ENCODE data around the gene ALMS1. TPM values are rescaled to one million over a fixed set of nuclear protein-coding genes. Genes with fewer than 3 reads are reported as not detected.

Gene ALMS1
- total RNA-seq, 2 donors from 2014 or later = 34.2 to 44.5 TPM

DNA sequence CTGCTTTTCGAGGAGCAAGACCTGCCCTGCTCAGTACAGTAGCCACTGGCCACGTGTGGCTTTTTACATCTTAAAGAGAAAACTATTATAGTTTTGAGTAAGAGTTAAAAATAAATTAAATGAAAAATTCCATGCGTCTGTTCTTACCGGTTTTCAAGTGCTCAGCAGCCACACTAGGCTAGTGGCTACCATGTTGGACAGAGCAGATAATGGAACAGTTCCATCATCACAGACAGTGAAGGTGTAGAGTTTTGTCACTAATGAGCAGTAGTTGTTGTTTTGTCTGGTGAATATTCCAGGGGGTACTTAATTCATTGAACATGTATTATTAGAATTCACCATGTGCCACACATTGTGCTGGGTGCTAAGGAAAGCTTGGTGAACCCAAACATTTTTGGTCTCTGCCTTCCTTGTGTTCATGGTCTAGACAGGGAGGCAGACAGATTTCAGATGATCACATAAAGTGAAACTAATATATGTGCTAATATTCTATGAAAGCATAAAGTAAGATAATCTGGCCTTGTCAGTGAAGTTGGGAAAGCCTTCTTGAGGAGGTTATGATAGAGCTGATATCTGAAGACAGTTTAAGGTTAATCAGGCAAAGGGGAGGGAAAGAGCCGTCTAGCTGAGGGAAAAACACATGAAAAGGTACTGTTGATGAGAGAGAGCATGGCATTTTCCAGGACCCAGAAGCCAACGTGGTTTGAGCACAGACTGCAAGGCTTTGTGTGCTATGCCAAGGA, 1.4 kb downstream of the ALMS1 start:
- intact Hi-C loops (cut with DNase I) = no loop called here
- Histone ChIP-seq H3K27ac (peak overlapping the region in 2 of 4 donors; percentile 88 to 95), H3K4me3 (peak overlapping the region in 1 of 2 donors; percentile 73), H3K36me3 (replicated peaks in 1 of 2; ENCODE audit: insufficient read depth in 1 of 2, low read depth in 2 of 2) (no peaks in the 10 kb centered on the region), H3K4me1 (peaks cover 21% of the 10 kb centered on the region), H3K9me3 (no peaks in the 10 kb centered on the region), H3K27me3 (no peaks in the 10 kb centered on the region)
- 14 to 20% methylated on average over 6 of the region's 6 CpGs for WGBS, 2 donors
- ATAC-seq (no peak), DNase-seq (no peak)
- TF ChIP-seq, protein P1, sequence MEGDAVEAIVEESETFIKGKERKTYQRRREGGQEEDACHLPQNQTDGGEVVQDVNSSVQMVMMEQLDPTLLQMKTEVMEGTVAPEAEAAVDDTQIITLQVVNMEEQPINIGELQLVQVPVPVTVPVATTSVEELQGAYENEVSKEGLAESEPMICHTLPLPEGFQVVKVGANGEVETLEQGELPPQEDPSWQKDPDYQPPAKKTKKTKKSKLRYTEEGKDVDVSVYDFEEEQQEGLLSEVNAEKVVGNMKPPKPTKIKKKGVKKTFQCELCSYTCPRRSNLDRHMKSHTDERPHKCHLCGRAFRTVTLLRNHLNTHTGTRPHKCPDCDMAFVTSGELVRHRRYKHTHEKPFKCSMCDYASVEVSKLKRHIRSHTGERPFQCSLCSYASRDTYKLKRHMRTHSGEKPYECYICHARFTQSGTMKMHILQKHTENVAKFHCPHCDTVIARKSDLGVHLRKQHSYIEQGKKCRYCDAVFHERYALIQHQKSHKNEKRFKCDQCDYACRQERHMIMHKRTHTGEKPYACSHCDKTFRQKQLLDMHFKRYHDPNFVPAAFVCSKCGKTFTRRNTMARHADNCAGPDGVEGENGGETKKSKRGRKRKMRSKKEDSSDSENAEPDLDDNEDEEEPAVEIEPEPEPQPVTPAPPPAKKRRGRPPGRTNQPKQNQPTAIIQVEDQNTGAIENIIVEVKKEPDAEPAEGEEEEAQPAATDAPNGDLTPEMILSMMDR (IDR thresholded peaks at IDR 0.05) = no peak
- TF ChIP-seq POLR2A (IDR thresholded peaks at IDR 0.05) = no peak

DNA sequence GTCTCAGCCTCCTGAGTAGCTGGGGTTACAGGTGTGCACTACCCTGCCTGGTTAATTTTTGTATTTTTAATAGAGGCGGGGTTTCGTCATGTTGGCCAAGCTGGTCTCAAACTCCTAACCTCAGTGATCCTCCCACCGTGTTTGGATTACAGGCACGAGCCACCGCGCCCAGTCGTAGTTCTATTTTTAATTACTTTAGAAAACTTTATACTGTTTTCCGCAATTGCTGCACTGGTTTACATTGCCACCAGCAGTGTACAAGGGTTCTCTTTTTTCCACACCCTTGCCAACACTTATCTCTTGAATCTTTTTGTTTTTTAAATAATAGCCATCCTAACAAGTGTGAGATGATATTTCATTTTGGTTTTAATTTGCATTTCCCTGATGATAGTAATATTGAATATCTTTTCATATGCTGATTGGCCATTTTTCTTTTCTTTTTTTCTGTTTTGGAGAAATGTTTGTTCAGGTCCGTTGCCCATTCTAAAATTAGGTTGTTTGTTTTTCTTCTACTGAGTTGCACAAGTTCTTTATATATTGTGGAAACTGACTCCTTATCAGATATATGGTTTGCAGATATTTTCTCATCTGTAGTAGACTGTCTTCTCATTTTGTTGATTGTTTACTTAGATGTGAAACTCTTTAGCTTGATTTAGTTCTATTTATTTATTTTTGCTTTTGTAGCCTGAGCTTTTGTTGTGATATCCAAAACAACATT, 16.9 kb downstream of the ALMS1 start:
- DNase-seq = no peak
- intact Hi-C loops (cut with DNase I) = no loop called here
- no peak for ATAC-seq
- 88 to 90% methylated on average over 9 of the region's 9 CpGs for WGBS, 2 donors
- no peak overlapping the region for H3K4me3 ChIP-seq
- peaks cover 0 to 5% (median 0%) of the 10 kb centered on the region in 3 donors for H3K9me3 ChIP-seq
- no peaks in the 10 kb centered on the region for H3K27me3 ChIP-seq
- no peaks in the 10 kb centered on the region for H3K4me1 ChIP-seq
- no peak overlapping the region for H3K27ac ChIP-seq
- H3K36me3 ChIP-seq (replicated peaks in 1 of 2; ENCODE audit: insufficient read depth in 1 of 2, low read depth in 2 of 2) = no peaks in the 10 kb centered on the region
- TF ChIP-seq, protein P1 (IDR thresholded peaks at IDR 0.05) = no peak
- no peak for TF ChIP-seq POLR2A (IDR thresholded peaks at IDR 0.05)

DNA sequence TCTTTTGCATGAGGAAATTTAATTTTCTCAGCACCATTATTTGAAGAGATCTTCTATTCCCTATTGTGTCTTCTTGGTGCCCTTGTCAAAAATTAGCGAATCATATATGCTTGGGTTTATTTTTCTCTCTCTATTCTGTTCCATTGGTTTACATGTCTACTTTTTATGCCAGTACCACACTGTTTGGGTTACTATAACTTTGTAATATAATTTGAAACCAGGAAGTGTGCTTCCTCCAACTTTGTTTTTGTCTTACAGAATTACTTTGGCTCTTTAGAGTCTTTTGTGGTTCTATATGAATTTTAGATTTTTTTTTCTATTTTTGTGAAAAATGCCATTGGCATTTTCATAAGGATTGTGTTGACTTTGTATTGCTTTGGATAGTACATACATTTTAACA, 17.6 kb downstream of the ALMS1 start:
- peaks cover 0 to 5% (median 0%) of the 10 kb centered on the region in 3 donors for H3K9me3 ChIP-seq
- no peaks in the 10 kb centered on the region for H3K27me3 ChIP-seq
- no peak for ATAC-seq
- no peaks in the 10 kb centered on the region for H3K4me1 ChIP-seq
- 95 to 100% methylated on average over 1 of the region's 1 CpG for WGBS, 2 donors
- no peak overlapping the region for H3K4me3 ChIP-seq
- H3K36me3 ChIP-seq (replicated peaks in 1 of 2; ENCODE audit: insufficient read depth in 1 of 2, low read depth in 2 of 2) = no peaks in the 10 kb centered on the region
- no peak for TF ChIP-seq POLR2A (IDR thresholded peaks at IDR 0.05)
- TF ChIP-seq, protein P1 (IDR thresholded peaks at IDR 0.05) = no peak
- intact Hi-C loops (cut with DNase I) = no loop called here
- no peak for DNase-seq
- H3K27ac ChIP-seq = no peak overlapping the region

DNA sequence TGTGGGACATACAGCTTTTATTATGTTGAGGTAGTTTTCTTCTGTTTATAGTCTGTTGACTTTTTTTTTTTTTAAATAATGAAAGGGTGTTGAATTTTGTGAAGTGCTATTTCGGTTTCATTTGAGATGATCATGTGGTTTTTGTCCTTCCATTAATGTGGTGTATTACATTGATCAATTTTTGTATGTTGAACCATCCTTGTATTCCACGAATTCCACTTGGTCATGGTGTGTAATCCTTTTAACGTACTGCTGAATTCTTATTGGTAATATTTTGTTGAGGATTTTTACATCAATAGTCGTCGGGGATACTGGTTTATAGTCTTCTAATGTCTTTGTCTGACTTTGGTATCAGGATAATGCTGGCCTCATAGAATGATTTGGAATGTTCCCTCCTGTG, 18.8 kb downstream of the ALMS1 start:
- no peak for DNase-seq
- no peaks in the 10 kb centered on the region for H3K36me3 ChIP-seq (replicated peaks in 1 of 2; ENCODE audit: insufficient read depth in 1 of 2, low read depth in 2 of 2)
- ATAC-seq = no peak
- H3K9me3 ChIP-seq = no peaks in the 10 kb centered on the region
- intact Hi-C loops (cut with DNase I) = no loop called here
- H3K4me3 ChIP-seq = no peak overlapping the region
- H3K27me3 ChIP-seq = no peaks in the 10 kb centered on the region
- no peak overlapping the region for H3K27ac ChIP-seq
- no peaks in the 10 kb centered on the region for H3K4me1 ChIP-seq
- WGBS, 2 donors = 91 to 93% methylated on average over 5 of the region's 5 CpGs
- TF ChIP-seq, protein P1 (IDR thresholded peaks at IDR 0.05) = no peak
